K562 (cell line): ENCODE data around the gene PRR16. TPM values are rescaled to one million over a fixed set of nuclear protein-coding genes. Genes with fewer than 3 reads are reported as not detected.

Experiments
- ATAC-seq: fragments of 200-7000 bp; cut with Tn5 transposase; 3 replicates; pipeline ENCODE4 v1.9.1; 2020; ENCODE audit warnings: moderate library complexity
- BruUV-seq: library from RNA; stranded (reverse); fragments of 400-500 nt; replicated peaks from 2 replicates; lab custom pipeline; 2021; lab: Mats Ljungman, UMichigan
- CTCF ChIA-PET: fragments of 300-600 bp; formaldehyde crosslinking; extraction: SDS; loops from one replicate; lab custom pipeline; 2021; ENCODE audit warnings: low intra/inter-chr PET ratio; lab: Yijun Ruan, JAX
- POLR2A ChIA-PET: fragments of 300-600, 350-650 bp; sonication (Branson Sonifier 250); formaldehyde crosslinking; extraction: SDS; loops from one replicate; lab custom pipeline; 2021; ENCODE audit warnings: antibody characterized with exemption, inconsistent platforms; lab: Yijun Ruan, JAX
- DNase-seq, 4 experiments: peaks; one replicate each; pipeline versions ENCODE4 v3.0.0 to v3.0.0-alpha.2; 2011 to 2018; ENCODE audit warnings: low spot score in 3 of 4, mixed read lengths in 3 of 4; ENCODE audit errors: extremely low read depth in 1 of 4
- FAIRE-seq: peaks from 2 replicates; lab custom pipeline; 2011; peaks lifted over from hg19 to GRCh38; lab: Jason Lieb, UNC
- H2AFZ ChIP-seq: 2 replicates; pipeline ENCODE4 v1.6.0; 2011; ENCODE audit warnings: low read depth, low read length, control low read depth, inconsistent platforms
- H3K27ac ChIP-seq: fragments of 200-600 bp; 3 replicates; pipeline ENCODE4 v1.8.0; 2011; ENCODE audit warnings: low read depth, mild to moderate bottlenecking, control low read depth, inconsistent platforms, low read length, moderate library complexity, mixed read lengths; ENCODE audit errors: extremely low read depth
- H3K27me3 ChIP-seq, 2 experiments: fragments of 300-600 bp in 1 of 2; 2 replicates in 1 of 2; 3 replicates in 1 of 2; pipeline versions ENCODE4 v1.6.0 to v1.8.0; 2011; ENCODE audit warnings: inconsistent platforms in 2 of 2, low read length in 2 of 2, mild to moderate bottlenecking in 1 of 2, mixed read lengths in 1 of 2, moderate library complexity in 1 of 2; ENCODE audit not compliant: control insufficient read depth in 2 of 2, insufficient read depth in 2 of 2
- H3K36me3 ChIP-seq: fragments of 300-600 bp; 3 replicates; pipeline ENCODE4 v1.8.0; 2011; ENCODE audit warnings: mild to moderate bottlenecking, low read length, inconsistent platforms; ENCODE audit not compliant: control insufficient read depth, insufficient read depth
- H3K4me1 ChIP-seq, 2 experiments: fragments of 200-600 bp in 1 of 2; replicated peaks in 1 of 2; 2 replicates in 1 of 2; 3 replicates in 1 of 2; pipeline versions ENCODE4 v1.5.1 to v1.8.0; 2011; ENCODE audit warnings: inconsistent platforms in 2 of 2, low read length in 2 of 2, mild to moderate bottlenecking in 1 of 2, mixed read lengths in 1 of 2, moderate library complexity in 1 of 2; ENCODE audit not compliant: control insufficient read depth in 2 of 2, insufficient read depth in 2 of 2
- H3K4me2 ChIP-seq: 2 replicates; pipeline ENCODE4 v1.6.1; 2011; ENCODE audit warnings: low read length, control low read depth, inconsistent platforms, mixed read lengths; ENCODE audit not compliant: insufficient read depth
- H3K4me3 ChIP-seq: fragments of 200-600 bp; sonication (generic), shearing (Covaris generic); 2 replicates; pipeline ENCODE4 v1.5.1; 2016; ENCODE audit warnings: control low read depth, inconsistent platforms
- H3K79me2 ChIP-seq: fragments of 200-600 bp; 3 replicates; pipeline ENCODE4 v1.8.0; 2011; ENCODE audit warnings: low read length, inconsistent platforms; ENCODE audit not compliant: control insufficient read depth, insufficient read depth
- H3K9ac ChIP-seq, 2 experiments: 2 replicates each; pipeline versions ENCODE4 v1.6.0 to v1.6.1; 2011; ENCODE audit warnings: low read depth in 2 of 2, low read length in 2 of 2, control low read depth in 1 of 2, inconsistent platforms in 1 of 2, mild to moderate bottlenecking in 1 of 2, mixed read lengths in 1 of 2; ENCODE audit not compliant: insufficient read depth in 1 of 2
- H3K9me1 ChIP-seq: one replicate; pipeline ENCODE4 v1.6.0; 2011; ENCODE audit warnings: inconsistent platforms, mild to moderate bottlenecking, low read length, moderate library complexity; ENCODE audit not compliant: control insufficient read depth, insufficient read depth
- H3K9me3 ChIP-seq: replicated peaks from 2 replicates; pipeline ENCODE4 v1.5.1; 2011; ENCODE audit warnings: low read depth, low read length, inconsistent platforms; ENCODE audit not compliant: control insufficient read depth, insufficient read depth
- H4K20me1 ChIP-seq: replicated peaks from 2 replicates; pipeline ENCODE4 v1.6.1; 2011; ENCODE audit warnings: low read length, inconsistent platforms, mixed read lengths; ENCODE audit not compliant: control insufficient read depth, insufficient read depth
- BACH1 ChIP-seq: fragments of 200-800 bp; sonication (Bioruptor generic); IDR thresholded peaks from 2 replicates; pipeline ENCODE4 v1.6.1; 2016; ENCODE audit warnings: missing genetic modification characterization, missing compliant biosample characterization
- BRD9 ChIP-seq: fragments of 450-650 bp; IDR thresholded peaks from 2 replicates; pipeline ENCODE4 v1.6.1; 2018; ENCODE audit warnings: low read depth; ENCODE audit not compliant: partially characterized antibody
- CEBPG ChIP-seq, 3 experiments: fragments of 200-800 bp in 1 of 3; sonication (Bioruptor generic) in 1 of 3; sonication (generic) in 1 of 3; formaldehyde crosslinking in 1 of 3; IDR thresholded peaks in 2 of 3; conservative IDR thresholded peaks in 1 of 3; 2 replicates each; pipeline versions ENCODE4 v1.6.1 to v1.8.0; 2016 to 2022; ENCODE audit warnings: missing compliant biosample characterization in 2 of 3, missing genetic modification characterization in 2 of 3, mild to moderate bottlenecking in 1 of 3, missing genetic modification reagents in 1 of 3
- EP300 ChIP-seq: IDR thresholded peaks from 2 replicates; pipeline ENCODE4 v1.6.1; 2012; ENCODE audit warnings: low read length, improper control_type of control experiment
- HBP1 ChIP-seq: fragments of 450-650 bp; formaldehyde crosslinking; IDR thresholded peaks from 2 replicates; pipeline ENCODE4 v1.4.0; 2022; ENCODE audit warnings: missing genetic modification characterization
- KLF10 ChIP-seq: fragments of 250-450 bp; sonication (Bioruptor Pico); IDR thresholded peaks from 2 replicates; pipeline ENCODE4 v1.6.1; 2021; ENCODE audit warnings: matching md5 sums
- LARP7 ChIP-seq: fragments of 450-650 bp; IDR thresholded peaks from 2 replicates; pipeline ENCODE4 v1.6.1; 2016
- NRF1 ChIP-seq, 2 experiments: fragments of 450-650 bp; IDR thresholded peaks in 1 of 2; conservative IDR thresholded peaks in 1 of 2; 2 replicates each; pipeline ENCODE4 v1.6.1; 2014; ENCODE audit warnings: mild to moderate bottlenecking in 2 of 2
- PRDM10 ChIP-seq: fragments of 450-650 bp; IDR thresholded peaks from 2 replicates; pipeline ENCODE4 v1.6.1; 2018; ENCODE audit not compliant: partially characterized antibody
- SMC3 ChIP-seq: conservative IDR thresholded peaks from 2 replicates; pipeline ENCODE4 v1.6.1; 2011; ENCODE audit warnings: low read depth, low read length, improper control_type of control experiment; ENCODE audit not compliant: insufficient read depth
- TEAD1 ChIP-seq, 2 experiments: fragments of 450-650 bp in 1 of 2; sonication (generic) in 1 of 2; formaldehyde crosslinking; IDR thresholded peaks; 2 replicates each; pipeline versions ENCODE4 v1.4.0 to v1.8.0; 2020 to 2022; ENCODE audit warnings: mild to moderate bottlenecking in 2 of 2, missing genetic modification reagents in 1 of 2
- TRIM24 ChIP-seq, 2 experiments: fragments of 450-650 bp; IDR thresholded peaks; 2 replicates each; pipeline ENCODE4 v1.6.1; 2016
- ZBTB43 ChIP-seq: sonication (generic); formaldehyde crosslinking; IDR thresholded peaks from 2 replicates; pipeline ENCODE4 v1.8.0; 2023; ENCODE audit warnings: mild to moderate bottlenecking, missing genetic modification reagents
- ZNF133 ChIP-seq: fragments of 250-450 bp; sonication (Bioruptor Pico); IDR thresholded peaks from 2 replicates; pipeline ENCODE4 v1.4.0; 2020; ENCODE audit warnings: mild to moderate bottlenecking
- ZNF766 ChIP-seq: fragments of 200-800 bp; sonication (Bioruptor generic); conservative IDR thresholded peaks from 2 replicates; pipeline ENCODE4 v1.6.1; 2016; ENCODE audit warnings: missing genetic modification characterization, missing compliant biosample characterization
- WGBS: fragments of 100-300 bp; shearing (Covaris generic); methylation state at CpG from one replicate; pipeline ENCODE4 v1.1.6; 2016; ENCODE audit warnings: low coverage, mixed read lengths; ENCODE audit not compliant: insufficient coverage; ENCODE audit errors: missing lambda C conversion rate; 5-methylcytosine and 5-hydroxymethylcytosine counted together
- in situ Hi-C: fragments of 300-500 bp; cut with MboI; formaldehyde crosslinking; loops from 4 replicates; pipeline ENCODE4 v1.15.0; 2018; ENCODE audit warnings: inconsistent platforms, mixed read lengths
- intact Hi-C: fragments of 100-400 bp; cut with micrococcal nuclease; formaldehyde crosslinking; loops from 2 replicates; pipeline ENCODE4 v1.14.2; 2022
- polyA plus RNA-seq, 8 experiments: library from polyadenylated mRNA; depleted of rRNA in 4 of 8; stranded (reverse) in 5 of 8; unstranded in 3 of 8; fragments of >200 nt; fragmentation: Nextera tagmentation in 2 of 8; fragmentation: Illumina TruSeq in 1 of 8; extraction: Ambion mirVana in 2 of 8; extraction: Trizol in 1 of 8; gene quantifications; 2 replicates each; pipeline versions ENCODE4 v1.2.1 to v1.2.3, GENCODE V29; 2011 to 2014; ENCODE audit warnings: inconsistent platforms in 1 of 8, missing spikeins in 1 of 8
- total RNA-seq, 7 experiments: library from RNA; depleted of rRNA in 6 of 7; stranded (reverse); fragments of >200 nt in 6 of 7; fragmentation: Illumina TruSeq in 2 of 7; extraction: Trizol in 2 of 7; gene quantifications; 2 replicates each; pipeline versions ENCODE4 v1.2.1 to v1.2.3, GENCODE V29; 2011 to 2021; ENCODE audit warnings: low replicate concordance in 1 of 7

Gene PRR16
- total and polyA plus RNA-seq, 9 of the 15 experiments (the other 6 are each of a cell fraction or from before 2014, with no cell fraction given), result 0.61 to 10.1 (median 3.3) TPM

- TF ChIP-seq PRDM10 (no peak), BACH1 (tag) (no peak), CEBPG (CRISPR knock-in tag; IDR thresholded peaks at IDR 0.05) (no peak), CEBPG (tag; conservative IDR thresholded peaks at IDR 0.05 in 1 of 2, IDR thresholded peaks at IDR 0.05 in 1 of 2) (peak in 1 of 2 experiments; percentile 40; a peak in 1 of 4 replicates)
These were observed 137.9 kb downstream of the PRR16 start (continued) for GRCh38 chr5:120602033-120602432.

GRCh38 chr5:120604884-120605283 is 140.8 kb downstream of the PRR16 start:
- Histone ChIP-seq H3K4me2 (no peak overlapping the region), H3K27ac (no peak overlapping the region), H3K4me3 (no peak overlapping the region), H3K79me2 (no peaks in the 10 kb centered on the region; the same call in 2 of the 3 replicates), H3K9ac (no peak overlapping the region), H3K9me3 (no peaks in the 10 kb centered on the region; the same call in 1 of the 2 replicates), H3K4me1 (no peaks in the 10 kb centered on the region), H3K9me1 (no peaks in the 10 kb centered on the region), H2AFZ (no peak overlapping the region), H3K27me3 (no peaks in the 10 kb centered on the region), H4K20me1 (no peaks in the 10 kb centered on the region), H3K36me3 (no peaks in the 10 kb centered on the region)
- ChIA-PET CTCF (no interaction called here), POLR2A (no interaction called here)
- 47% methylated on average over 2 of the region's 2 CpGs for WGBS
- BruUV-seq, result no TSS peak
- in situ Hi-C loops, result no loop called here
- no peak for TF ChIP-seq BRD9
- no peak for TF ChIP-seq TRIM24 (IDR thresholded peaks at IDR 0.05)
- no peak for TF ChIP-seq NRF1 (conservative IDR thresholded peaks at IDR 0.05 in 1 of 2, IDR thresholded peaks at IDR 0.05 in 1 of 2)
- no peak for TF ChIP-seq TEAD1 (CRISPR knock-in tag; IDR thresholded peaks at IDR 0.05)
- TF ChIP-seq ZNF133 (CRISPR knock-in tag), result no peak
- no peak for TF ChIP-seq SMC3
- TF ChIP-seq EP300, result no peak
- no peak for TF ChIP-seq ZBTB43
- TF ChIP-seq LARP7, result no peak
- no peak for TF ChIP-seq KLF10 (CRISPR knock-in tag)
- TF ChIP-seq ZNF766 (CRISPR knock-in tag), result no peak
- TF ChIP-seq HBP1, result no peak
- no peak for FAIRE-seq
- no peak for DNase-seq
- ATAC-seq, result no peak
- intact Hi-C loops, result no loop called here
